ENCODE measurements around the gene STARD10.

The STARD10 gene

GRCh38 chr11:72727521-72727920, 66.3 kb downstream of the STARD10 start:
- DNase-seq, result no peak

- no peak for DNase-seq
These were observed 67.3 kb downstream of the STARD10 start for GRCh38 chr11:72726266-72727220.

GRCh38 chr11:72725724-72726028, 68.2 kb downstream of the STARD10 start:
- DNase-seq, result no peak

DNA sequence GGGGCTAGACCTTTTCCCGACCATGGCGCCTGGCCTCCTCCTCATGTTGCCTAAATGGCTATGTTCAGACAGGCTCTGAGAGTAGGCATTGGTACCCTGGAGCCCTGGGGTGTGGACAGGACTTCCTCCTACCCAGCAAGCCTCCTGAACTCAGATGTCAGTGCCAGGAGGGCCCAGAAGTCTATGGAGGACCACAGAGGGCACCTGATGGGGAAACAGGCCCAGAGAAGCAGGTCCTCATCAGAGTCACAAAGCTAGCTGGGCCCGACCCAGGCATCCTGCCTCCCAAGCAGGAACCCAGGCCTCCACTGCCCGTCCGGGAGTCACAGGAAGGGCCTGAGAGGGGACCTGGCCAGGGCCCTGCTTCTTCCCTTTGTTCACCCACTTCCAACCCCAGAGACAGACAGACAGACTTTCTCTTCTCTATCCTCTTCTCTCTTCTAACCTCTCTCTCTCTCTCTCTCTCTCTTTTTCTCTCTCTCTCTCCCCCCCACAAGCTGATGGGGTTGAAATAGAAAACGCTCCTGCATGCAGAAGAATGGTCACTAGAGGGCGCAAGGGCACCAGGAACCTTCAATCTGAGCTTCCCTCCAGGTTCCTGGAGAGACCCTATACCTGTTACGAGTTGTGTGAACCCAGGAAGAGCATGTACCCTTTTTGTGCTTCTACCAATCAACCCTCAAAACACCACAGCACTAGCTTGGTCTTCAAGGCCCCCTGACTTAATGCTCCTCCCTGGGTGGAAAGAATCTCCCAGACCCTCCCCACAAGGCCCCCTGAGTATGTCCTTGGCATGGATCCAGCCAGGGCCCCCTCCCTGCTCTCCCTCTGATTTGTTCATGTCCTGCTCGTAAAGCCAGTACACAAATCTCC, 68.8 kb downstream of the STARD10 start:
- peak in 37 of 51 donors; percentile 13 to 84 (median 53) for DNase-seq

DNA sequence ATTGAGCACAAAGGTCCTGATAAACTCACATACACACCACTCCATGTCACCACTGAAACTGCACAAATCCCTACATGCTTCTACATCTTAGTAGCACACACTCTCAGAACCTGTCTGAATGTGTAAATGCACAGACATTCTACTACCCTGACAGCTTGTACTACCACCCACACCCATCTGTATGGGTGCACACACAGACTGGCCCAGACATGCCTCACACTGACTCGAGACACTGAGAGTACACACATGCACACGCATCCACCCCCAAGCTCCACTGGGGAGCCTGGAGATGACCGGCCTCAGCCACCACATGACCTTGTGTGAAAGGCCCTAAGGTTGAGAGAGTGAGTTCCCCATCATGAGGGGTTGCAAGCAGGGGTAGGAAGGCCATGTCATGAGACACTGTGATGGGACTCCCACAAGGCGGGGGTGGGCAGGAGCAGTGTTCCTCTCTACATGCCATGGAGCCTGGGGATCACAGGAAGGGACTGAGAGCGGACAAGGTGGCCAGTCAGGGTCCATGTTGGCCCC, 69.8 kb downstream of the STARD10 start:
- DNase-seq, result no peak

DNA sequence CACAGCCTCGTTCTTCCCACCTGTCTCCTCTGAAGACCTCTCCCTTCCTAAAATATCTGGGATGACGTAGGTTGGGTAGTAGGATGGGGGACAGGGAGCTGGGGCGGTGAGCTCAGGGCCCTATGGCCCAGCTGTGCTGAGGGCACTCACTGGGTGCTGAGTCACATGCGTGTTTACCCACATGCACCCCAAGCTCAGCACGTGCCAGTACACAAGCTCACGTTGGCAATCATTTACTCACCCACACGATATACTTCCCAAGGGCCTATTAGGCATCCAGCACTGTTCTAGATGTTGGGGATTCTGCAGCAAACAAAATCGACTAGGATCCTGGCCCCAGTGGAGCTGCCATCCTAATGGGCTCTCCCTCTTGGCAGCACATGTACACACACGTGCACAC, 70.3 kb downstream of the STARD10 start:
- DNase-seq, result no peak

- DNase-seq, result peak in 50 of 51 donors; percentile 27 to 97 (median 80)
These were observed 71.6 kb downstream of the STARD10 start for GRCh38 chr11:72722050-72722748.

- no peak for DNase-seq
These were observed 72.2 kb downstream of the STARD10 start for GRCh38 chr11:72721689-72722049.

DNA sequence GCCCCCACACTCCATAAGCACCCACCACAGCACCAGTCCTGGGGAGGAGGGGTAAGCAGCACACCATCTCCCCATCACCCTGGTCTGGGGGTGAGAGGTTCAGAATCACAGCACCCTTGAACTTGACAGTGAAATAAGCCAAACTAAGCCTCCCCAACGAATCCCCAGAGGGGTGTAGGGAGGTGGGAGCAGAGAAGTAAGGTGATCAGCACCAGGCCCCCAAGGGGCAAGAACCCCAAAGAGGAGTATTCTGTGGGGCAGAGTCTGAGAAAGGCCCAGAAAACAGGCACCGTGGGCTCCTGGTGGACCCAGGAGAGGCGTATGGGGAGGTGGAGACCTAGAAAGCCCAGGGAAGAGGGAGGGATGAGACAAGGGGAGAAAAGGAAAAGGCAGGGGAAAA, 72.6 kb downstream of the STARD10 start:
- no peak for DNase-seq

GRCh38 chr11:72720784-72721183, 73.1 kb downstream of the STARD10 start:
- DNase-seq, result no peak

- peak in 6 of 51 donors; percentile 17 to 34 (median 23) for DNase-seq
These were observed 73.8 kb downstream of the STARD10 start for GRCh38 chr11:72720047-72720446.

- no peak for DNase-seq
These were observed 74.3 kb downstream of the STARD10 start for GRCh38 chr11:72719551-72719950.

- DNase-seq, result no peak
These were observed 74.7 kb downstream of the STARD10 start for GRCh38 chr11:72719144-72719543.

GRCh38 chr11:72718101-72718501, 75.7 kb downstream of the STARD10 start:
- DNase-seq, result peak in 2 of 51 donors; percentile 14 to 32

DNA sequence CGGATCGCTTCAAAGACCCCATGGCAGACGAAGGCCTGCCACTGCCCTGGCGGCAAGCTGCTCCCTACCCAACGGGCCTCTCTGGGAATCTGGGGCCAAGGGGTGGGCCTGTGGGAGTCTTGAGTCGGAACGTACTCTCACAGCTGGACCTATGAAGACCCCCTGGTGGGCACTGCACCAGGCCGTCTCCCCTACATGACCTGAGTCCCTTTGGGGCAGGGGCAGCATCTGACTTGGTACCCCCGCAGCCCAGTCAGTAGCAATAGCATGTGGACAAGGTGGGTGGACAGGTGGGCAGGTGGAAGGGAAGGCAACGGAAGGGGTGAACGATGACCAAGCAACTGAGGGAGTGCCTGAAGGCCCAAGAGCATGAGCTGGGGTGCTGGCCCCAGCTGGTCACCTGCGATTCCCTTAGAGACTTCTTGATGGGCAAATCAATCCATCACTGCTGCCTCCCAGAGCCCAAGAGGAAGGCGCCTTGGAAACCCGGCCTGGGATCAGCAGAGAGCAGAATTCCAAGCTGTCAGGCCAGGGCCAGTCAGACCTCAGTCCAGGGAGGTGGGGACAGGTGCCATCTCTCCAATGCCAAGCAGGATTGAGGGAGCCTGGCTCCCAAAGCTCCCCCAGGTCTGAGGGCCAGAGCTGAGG, 76.9 kb downstream of the STARD10 start:
- DNase-seq, result no peak

DNA sequence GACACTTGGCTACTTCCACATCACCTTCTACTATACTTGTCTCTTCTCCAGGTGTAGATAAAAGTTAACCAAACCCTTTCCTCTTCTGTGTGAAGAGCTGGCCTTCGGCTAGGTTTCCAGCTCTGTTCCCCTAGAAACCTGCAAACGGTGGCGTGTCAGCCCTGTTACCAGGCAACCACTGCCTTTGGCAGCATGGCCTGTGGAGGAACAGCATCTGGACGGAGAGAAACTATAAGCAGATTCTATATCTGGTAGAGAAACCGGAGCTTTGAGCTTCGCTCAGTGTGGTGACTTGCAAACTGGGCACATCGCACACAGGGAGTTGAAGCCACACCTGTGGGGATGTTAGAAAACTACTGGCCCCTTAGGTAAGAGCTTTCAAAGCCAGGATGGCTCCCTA, 77.6 kb downstream of the STARD10 start:
- DNase-seq, result peak in 19 of 51 donors; percentile 10 to 63 (median 26)

DNA sequence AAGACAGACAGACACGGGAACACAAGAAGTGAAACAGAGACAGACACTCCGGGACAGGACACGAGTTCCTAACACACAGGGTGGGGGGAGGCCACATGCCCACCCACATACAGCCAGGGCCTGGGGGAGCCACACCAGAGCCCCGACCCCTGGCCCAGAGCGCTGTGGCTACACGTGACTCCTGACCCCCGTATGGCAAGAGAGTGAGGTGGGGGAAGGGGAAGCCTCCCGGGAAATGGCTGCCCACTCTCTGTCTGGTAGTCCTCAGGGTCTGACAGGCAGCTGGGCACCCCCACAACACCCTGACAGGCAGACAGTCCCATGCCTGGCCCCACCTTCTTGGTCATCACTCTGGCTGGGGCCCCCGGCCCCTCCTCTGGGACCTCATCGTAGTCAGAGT, 81.0 kb downstream of the STARD10 start:
- no peak for DNase-seq

- DNase-seq, result peak in 41 of 51 donors; percentile 12 to 74 (median 43)
These were observed 81.6 kb downstream of the STARD10 start for GRCh38 chr11:72712168-72712751.

GRCh38 chr11:72711141-72711540, 82.7 kb downstream of the STARD10 start:
- DNase-seq, result no peak

GRCh38 chr11:72710278-72710677, 83.6 kb downstream of the STARD10 start:
- no peak for DNase-seq

Data from hypothalamus (tissue), 51 donors.